ENCODE data around the gene DNAJC8.
A peak's percentile ranks its signal among the peaks of the same experiment; 100 is the strongest.

Gene DNAJC8

GRCh38 chr1:28199328-28200233 lies 33.2 kb downstream of the DNAJC8 start:
- DNase-seq, result no peak

GRCh38 chr1:28197682-28198415 lies 35.0 kb downstream of the DNAJC8 start:
- DNase-seq, result no peak

- DNase-seq, result no peak
Observed at GRCh38 chr1:28196330-28196729, 36.5 kb downstream of the DNAJC8 start.

GRCh38 chr1:28195780-28196179 lies 37.0 kb downstream of the DNAJC8 start:
- no peak for DNase-seq

GRCh38 chr1:28194326-28195035 lies 38.3 kb downstream of the DNAJC8 start:
- DNase-seq, result no peak

DNA sequence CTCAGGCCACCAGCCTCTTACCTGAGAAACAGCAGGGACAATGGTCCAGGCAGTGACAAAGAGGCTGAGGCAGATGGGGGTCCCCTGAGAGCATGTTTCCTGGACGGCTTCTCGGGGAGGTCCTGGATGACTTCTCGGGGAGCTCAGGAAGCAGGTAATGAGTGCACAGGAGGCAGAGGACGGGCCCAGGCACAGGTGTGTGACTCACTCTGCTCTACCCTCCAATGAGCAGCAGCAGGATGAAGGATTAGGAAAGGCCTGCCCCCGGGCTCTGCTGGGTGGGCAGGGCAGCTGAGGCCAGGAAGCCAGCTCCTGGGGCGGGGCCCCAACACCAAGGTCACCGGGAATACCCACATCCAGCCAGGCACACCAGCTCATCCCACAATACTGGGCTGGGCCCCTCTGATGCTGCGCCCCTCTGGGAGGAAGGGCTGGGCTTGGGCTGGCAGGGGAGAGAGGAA lies 39.1 kb downstream of the DNAJC8 start:
- DNase-seq, result no peak

DNA sequence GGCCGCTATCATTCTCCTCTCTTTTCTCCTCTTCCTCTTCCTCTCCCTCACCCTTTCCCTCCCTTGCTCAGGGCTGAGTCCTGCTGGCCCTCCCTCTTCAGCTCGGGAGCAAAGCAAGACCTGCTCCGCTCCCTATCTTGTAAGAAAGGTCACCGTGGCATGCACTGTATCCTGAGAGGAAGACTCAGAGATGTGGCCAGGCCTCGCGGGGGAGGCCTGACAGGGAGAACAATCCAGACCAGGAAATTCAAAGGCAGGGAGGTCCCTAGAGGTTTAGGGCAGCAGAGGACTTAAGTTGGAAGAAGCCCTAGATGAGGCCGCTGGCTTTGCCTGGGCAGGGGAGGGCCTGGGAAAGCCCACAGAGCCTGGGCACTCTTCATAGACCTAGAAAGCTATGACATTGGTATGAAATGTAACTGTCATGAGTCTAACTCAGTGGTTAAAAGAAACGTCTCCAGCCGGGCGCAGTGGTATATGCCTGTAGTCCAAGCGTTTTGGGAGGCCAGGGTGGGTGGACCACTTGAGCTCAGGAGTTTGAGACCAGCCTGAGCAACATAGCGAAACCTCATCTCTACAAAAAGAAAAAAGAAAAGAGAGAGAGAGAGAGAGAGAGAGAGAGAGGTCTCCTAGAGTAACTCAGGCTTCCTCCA lies 41.7 kb downstream of the DNAJC8 start:
- no peak for DNase-seq

GRCh38 chr1:28190337-28190979 lies 42.4 kb downstream of the DNAJC8 start:
- no peak for DNase-seq

DNA sequence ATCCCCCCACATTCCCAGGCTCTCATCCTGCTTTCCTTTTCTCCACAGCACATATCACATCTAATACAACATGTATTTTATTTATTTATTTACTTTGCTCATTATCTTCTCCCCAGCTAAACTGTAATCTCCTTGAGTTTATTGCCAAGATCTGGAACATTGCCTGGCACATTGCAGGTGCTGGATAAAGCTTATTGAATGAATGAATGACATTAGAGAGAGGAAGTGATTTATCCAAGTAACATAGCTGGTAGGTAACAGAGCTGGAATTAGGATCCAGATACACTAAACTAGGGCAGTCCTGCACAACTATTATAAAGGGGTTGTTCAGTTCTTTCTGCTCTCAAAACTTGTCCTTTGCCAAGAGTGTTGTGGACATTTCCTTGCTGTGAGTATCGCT lies 47.8 kb downstream of the DNAJC8 start:
- DNase-seq, result no peak

DNA sequence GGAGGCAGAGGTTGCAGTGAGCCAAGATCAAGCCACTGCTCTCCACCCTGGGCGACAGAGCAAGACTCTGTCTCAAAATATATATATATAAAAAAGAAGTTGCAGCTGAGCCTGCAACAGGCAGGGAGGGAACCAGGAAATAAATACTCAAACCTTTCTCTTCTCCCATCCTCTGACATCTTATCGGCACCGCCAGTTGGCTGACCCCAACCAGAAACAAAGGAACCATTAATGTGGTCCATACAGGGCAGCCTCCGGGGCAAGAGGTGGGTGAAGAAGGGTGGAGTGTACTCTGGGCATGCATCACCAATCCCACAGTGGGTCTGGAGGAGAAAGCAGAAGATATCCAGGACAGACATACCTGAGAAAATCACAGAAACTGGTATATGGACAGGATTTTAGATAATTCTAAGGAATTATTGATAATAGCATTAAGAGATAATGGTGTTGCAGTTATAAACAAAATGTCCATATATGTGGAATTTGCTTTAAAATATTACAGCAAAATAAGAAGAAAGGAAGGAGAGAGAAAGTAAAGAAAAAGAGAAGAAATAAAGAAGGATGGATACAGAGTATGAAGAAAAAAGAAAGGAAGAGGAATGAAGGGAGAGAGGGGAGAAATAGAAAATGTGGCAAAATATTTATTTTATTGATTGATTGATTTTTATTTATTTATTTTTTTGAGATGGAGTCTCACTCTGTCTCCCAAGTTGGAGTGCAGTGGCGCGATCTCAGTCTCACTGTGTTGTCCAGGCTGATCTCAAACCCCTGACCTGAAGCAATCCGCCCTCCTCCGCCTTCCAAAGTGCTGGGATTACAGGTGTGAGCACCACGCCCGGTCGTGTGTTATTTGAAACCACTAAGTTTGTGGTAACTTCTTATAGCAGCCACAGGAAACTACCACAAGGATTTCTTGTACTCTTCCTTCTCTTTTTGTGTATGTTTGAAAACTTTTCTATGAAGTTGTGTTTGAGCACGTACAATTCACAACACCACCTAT lies 52.2 kb downstream of the DNAJC8 start:
- no peak for DNase-seq

GRCh38 chr1:28178690-28179485 lies 53.9 kb downstream of the DNAJC8 start:
- no peak for DNase-seq

GRCh38 chr1:28176492-28177470 lies 56.0 kb downstream of the DNAJC8 start, which contains the start of gene PTAFR:
Gene PTAFR, minus strand, starts transcription at chr1:28176690. Its CDS starts 25,669 bp downstream, at chr1:28151021.
- DNase-seq, result no peak

DNA sequence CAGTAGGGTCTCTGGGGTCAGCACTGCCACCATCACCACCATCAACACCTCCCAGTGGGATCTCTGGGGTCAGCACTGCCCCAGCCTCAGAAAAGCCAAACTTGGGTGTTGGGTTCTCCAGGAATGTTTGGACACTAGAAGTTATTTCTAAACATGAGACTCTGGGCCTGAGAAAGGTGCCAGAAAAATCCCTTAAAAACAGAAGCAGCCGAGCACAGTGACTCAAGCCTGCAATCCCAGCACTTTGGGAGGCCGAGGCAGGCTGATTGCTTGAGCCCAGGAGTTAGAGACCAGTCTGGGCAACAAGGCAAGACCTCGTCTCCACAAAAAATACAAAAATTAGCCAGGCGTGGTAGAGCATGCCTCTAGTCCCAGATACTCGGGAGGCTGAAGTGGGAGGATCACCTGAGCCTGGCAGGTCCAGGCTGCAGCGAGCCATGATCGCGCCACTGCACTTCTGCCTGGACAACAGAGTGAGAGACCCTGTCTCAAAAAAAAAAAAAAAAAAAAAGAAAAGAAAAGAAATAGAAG lies 56.8 kb downstream of the DNAJC8 start:
- DNase-seq, result no peak

DNA sequence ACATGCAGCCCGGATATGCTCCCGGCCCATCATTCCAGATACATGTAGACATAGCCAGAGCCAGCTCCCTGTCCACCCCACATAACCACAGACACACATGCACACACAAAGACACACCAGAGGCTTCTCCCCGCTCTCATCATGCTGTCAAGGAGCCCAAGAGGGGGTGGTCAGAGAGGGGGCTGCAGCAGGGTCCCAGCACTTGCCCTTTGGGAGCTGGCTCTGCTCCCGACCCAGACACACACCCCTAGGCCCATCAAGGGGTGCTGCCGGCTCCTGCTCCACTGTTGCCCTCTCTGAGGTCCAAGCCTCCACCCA lies 58.9 kb downstream of the DNAJC8 start:
- no peak for DNase-seq

GRCh38 chr1:28173151-28173979 lies 59.5 kb downstream of the DNAJC8 start:
- no peak for DNase-seq

DNA sequence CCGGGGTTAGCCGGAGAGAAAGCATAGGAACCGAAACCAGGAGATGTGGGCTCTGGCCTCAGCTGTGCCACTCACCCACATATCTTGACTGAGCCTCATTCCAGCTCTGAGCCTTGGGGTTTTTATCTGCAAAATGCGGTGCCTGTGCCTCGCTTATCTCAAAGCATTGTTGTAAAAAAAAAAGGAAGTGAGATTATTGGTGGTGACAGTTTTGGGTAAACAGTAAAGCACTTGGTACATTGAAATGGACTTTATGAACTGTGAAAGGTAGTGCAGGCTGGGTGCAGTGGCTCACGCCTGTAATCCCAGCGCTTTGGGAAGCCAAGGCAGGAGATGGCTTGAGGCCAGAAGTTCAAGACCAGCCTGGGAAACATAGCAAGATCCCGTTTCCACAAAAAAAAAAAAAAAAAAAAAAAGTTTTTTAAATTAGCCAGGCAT lies 60.1 kb downstream of the DNAJC8 start:
- DNase-seq, result peak; percentile 96

GRCh38 chr1:28171246-28171645 lies 61.6 kb downstream of the DNAJC8 start:
- no peak for DNase-seq
